ENCODE results near the gene SEMA4G.
"Not testable (repeated sequence)": the region's sequence is repeated elsewhere in the genome, so short reads cannot be mapped to it uniquely, and the experiment has no call there.

The SEMA4G gene

DNA sequence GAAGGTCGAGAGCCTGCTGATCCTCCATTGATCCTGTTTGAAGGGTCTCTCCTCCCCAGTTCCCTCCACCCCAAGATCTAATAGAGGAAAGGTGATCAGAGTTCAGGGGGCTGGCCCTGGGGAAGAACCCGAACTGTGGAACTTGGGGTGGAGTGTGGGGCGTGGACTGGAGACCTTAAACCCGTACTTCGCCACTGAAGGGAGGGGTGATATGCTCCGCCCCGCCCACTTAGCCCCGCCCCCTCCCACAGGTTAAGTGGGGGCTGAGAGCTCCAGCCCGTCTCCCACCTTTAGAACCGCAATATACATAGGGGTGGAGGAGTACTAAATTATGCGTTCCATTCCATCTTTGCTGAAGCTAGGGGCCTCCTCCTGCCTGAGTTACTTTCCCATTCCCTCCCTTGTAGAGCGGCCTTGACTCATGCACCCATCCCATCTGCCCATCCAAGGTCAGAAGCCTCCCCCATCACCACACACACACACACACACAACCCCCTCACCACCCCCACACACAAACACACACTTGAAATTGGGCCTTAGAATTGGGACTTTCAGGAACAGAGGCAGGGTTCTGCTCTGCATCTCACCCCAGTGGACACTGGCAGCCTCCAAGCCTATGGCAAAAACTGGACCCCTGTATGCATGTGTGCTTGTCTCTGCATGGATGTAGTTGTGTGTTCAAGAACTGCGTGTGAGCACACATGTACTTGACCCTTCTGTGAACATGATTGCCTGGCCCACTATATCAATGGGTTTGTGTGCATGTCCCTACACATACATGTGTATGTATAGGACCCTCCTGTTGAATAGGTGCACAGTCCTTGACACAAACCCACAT lies 991 bp downstream of the SEMA4G start:
- DNase-seq (ENCODE audit: low read depth in 3 of 3, low spot score in 1 of 3) = peak in 1 of 3 donors; percentile 11

- no peak for DNase-seq (ENCODE audit: low read depth in 3 of 3, low spot score in 1 of 3)
Observed at GRCh38 chr10:100970914-100971811, 1.9 kb downstream of the SEMA4G start.

GRCh38 chr10:100972115-100972903 lies 3.0 kb downstream of the SEMA4G start:
- no peak for DNase-seq (ENCODE audit: low read depth in 3 of 3, low spot score in 1 of 3)

DNA sequence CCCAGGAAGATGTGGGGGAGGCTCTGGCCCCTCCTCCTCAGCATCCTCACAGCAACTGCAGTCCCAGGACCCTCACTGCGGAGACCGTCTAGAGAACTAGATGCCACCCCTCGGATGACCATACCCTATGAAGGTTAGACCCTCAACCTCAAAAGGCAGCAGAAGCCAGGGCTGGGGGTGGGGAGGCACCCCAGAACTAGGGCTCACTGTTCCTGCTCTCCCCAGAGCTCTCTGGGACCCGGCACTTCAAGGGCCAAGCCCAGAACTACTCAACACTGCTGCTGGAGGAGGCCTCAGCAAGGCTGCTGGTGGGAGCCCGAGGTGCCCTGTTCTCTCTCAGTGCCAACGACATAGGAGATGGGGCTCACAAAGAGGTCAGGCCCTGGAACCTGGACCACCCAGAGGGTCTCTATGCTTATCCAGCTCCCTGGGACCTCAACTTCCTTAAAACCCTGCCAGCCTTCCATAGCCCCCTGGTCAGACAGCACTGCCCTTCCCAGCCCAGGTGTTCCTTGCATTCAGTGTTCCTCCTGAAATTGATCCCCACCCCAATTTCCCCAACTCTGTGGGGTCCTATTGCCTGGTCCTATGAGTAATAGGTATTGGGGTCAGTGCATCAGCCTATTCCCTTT lies 3.7 kb downstream of the SEMA4G start:
- no peak for DNase-seq (ENCODE audit: low read depth in 3 of 3, low spot score in 1 of 3)

GRCh38 chr10:100975397-100975796 lies 6.1 kb downstream of the SEMA4G start:
- not testable (repeated sequence) for DNase-seq (ENCODE audit: low read depth in 3 of 3, low spot score in 1 of 3)

DNA sequence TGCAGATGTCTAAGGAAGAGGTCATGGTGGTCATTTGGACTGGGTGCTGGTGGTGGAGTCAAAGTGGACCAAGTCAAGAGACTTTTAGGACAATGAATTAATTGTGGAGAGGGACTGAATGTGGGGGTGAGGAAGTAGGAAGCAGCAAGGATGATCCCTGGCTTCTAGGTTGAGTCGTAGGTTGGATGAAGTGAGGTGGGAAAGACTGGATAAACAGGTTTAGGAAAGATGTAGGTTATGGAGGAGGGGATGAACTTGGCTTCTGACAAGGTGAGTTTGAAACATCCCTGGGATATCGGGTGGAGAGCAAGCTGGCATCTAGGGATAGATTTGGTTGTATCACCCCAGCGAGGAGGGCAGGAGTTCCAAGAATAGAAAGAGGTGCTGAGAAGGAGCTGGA lies 7.6 kb downstream of the SEMA4G start:
- no peak for DNase-seq (ENCODE audit: low read depth in 3 of 3, low spot score in 1 of 3)

DNA sequence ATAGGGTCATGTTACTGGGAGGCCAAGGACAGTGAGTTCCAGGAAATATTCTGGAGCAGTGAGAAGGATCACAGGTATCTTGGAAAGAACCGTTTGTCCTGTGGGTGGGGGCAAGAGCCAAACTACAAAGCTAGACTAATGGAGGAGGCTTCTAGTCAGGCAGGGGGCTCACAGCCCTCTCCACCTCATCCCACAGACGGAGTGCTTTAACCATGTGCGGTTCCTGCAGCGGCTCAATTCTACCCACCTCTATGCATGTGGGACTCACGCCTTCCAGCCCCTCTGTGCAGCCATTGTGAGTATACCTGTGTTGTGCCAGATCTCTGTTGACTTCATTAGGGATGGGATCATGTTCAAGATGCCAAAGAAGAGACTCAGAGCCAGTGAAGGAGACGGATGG lies 8.1 kb downstream of the SEMA4G start:
- DNase-seq (ENCODE audit: low read depth in 3 of 3, low spot score in 1 of 3) = no peak

- no peak for DNase-seq (ENCODE audit: low read depth in 3 of 3, low spot score in 1 of 3)
Observed at GRCh38 chr10:100978121-100978900, 9.0 kb downstream of the SEMA4G start.

DNA sequence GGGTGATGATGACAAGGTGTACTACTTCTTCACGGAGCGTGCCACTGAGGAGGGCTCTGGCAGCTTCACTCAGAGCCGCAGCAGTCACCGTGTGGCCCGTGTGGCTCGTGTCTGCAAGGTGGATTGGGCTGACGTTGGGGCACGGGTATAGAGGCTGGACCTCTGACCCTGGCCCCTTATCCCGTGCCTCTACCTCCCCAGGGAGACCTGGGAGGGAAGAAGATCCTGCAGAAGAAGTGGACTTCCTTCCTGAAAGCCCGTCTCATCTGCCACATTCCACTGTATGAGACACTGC lies 9.5 kb downstream of the SEMA4G start:
- DNase-seq (ENCODE audit: low read depth in 3 of 3, low spot score in 1 of 3) = no peak

DNA sequence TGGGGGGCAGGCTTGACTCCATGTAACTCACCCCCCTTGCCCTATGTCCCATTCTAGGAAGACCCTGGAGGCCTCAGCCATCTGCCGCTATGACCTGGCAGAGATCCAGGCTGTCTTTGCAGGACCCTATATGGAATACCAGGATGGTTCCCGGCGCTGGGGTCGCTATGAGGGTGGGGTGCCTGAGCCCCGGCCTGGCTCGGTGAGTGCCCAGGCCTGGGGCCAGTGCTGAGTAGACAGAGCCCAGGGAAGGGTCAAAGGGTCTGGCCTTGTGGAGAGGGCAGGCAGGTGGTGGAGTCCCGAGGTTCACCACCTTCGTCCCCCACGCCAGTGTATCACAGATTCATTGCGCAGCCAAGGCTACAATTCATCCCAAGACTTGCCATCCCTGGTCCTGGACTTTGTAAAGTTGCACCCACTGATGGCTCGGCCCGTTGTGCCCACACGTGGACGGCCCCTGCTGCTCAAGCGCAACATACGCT lies 10.5 kb downstream of the SEMA4G start:
- DNase-seq (ENCODE audit: low read depth in 3 of 3, low spot score in 1 of 3) = no peak

- DNase-seq (ENCODE audit: low read depth in 3 of 3, low spot score in 1 of 3) = no peak
Observed at GRCh38 chr10:100980311-100980710, 11.0 kb downstream of the SEMA4G start.

- no peak for DNase-seq (ENCODE audit: low read depth in 3 of 3, low spot score in 1 of 3)
Observed at GRCh38 chr10:100980711-100981110, 11.4 kb downstream of the SEMA4G start.

DNA sequence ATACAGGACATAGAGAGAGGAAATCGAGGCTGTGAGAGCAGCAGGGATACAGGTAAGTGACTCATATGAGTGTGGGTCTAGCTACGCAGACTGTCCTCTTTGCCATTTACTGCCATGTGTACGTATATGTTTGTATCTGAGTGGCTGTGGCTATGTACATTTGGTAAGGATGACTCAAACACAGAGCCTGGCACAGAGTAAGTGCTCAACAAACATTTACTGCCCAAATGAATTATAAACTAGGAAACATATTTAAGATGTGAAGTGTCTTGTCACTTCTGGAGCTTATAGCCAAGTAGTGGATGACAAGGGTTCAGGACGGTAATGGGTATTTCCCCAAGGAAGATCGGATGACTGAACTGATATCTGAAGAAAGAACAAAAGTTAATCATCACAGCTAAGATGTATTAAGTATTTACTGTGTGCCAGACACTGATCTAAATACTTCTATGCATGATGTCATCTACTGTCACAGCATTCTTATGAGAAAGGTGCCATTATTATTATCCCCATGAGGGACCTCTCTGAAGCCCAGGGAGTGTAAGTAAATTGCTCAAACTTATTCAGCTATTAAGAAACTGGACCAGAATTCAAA lies 12.0 kb downstream of the SEMA4G start:
- DNase-seq (ENCODE audit: low read depth in 3 of 3, low spot score in 1 of 3) = no peak

- DNase-seq (ENCODE audit: low read depth in 3 of 3, low spot score in 1 of 3) = no peak
Observed at GRCh38 chr10:100982916-100983830, 13.9 kb downstream of the SEMA4G start.

DNA sequence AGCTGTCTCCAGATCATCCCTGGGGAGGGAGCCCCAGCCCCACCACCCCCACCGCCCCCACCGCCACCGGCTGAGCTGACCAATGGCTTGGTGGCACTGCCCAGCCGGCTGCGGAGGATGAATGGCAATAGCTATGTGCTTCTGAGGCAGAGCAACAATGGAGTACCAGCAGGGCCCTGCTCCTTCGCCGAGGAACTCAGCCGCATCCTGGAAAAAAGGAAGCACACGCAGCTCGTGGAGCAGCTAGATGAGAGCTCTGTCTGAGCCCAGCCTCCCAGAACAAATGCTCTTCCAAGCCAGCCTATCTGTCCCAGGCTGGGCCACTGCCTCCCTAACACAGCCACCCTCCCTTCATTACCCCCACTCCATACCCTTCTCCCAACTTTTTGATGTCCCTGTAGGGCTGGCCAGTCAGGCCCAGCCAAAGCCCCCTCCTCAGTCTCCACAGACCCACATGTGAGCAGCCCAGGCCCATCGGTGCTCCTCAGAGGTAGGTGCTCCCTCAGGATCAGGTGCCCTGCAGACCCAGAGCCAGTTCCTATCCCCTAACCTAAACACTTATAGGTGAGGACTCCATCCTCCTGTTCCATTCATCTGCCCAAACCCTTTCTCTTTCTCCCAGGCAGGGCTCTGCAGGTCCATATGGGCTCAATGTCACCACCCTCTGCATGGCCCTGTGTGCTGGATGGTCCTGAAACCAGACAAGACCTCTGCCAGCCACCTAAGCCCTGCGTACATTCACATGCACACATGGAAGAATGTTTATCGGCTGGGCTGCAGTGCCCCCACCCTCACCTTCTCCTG lies 14.8 kb downstream of the SEMA4G start:
- no peak for DNase-seq (ENCODE audit: low read depth in 3 of 3, low spot score in 1 of 3)

DNA sequence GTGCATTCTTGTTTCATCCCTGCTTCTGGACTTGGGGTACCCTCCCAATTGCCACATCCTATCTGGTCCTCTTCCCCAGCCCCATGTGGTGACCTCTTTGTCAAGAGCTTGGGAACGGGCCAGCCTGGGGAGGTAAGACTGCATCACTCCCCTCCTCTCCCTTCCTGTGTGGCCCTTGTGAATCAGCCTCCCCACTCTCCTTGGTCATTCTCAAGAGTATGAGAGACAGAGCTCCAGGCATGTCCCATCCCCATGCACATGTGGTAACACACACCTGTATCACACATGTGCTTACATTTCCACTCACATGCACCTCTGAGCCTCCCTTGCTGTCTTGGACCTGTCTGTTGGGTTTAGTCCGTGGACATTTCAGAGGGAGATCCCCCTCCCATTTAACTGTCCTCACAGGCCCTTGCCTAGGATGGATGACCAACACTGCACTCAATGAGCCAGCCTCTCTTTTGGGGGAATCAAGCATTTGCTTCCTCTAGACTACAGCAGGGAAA lies 15.4 kb downstream of the SEMA4G start:
- DNase-seq (ENCODE audit: low read depth in 3 of 3, low spot score in 1 of 3) = no peak

DNA sequence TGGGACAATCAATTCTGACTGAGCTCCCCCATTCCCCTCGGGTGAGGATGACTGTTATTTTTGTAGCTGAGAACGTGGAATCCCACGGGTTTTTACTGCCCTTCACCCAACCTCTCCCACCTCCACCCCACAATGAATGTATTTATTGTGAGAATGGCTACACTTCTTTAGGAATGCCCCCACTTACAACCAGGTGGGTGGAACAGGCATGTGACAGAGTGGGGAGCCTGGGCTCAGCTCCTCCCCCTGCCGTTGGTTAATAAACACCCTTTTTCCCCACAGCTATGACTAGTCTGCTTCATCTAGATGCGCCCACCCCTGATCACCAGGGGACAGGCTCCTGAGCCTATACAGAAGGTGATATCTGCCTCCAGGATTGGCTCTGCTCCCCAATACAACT lies 16.0 kb downstream of the SEMA4G start:
- DNase-seq (ENCODE audit: low read depth in 3 of 3, low spot score in 1 of 3) = no peak

DNA sequence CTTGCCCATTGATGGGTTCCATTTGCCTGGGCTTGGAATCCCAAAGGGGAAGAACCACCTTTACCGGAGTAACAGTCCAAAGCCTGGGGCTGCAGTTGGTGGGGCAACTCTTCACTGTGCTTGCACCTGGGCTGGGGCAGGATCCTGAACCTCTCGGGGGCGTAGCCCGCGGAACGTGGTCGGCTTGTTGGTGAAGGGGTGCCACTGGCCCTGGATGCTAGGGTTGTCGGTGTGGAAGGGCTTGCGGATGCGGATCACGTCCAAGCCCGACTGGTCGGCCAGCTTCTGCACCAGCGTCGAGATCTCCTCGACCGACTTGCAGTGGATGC lies 17.3 kb downstream of the SEMA4G start:
- DNase-seq (ENCODE audit: low read depth in 3 of 3, low spot score in 1 of 3) = no peak
